HG03565 (cell line): Measurements from ENCODE around the gene EDEM1.

Experiments
- ATAC-seq: cut with Tn5 transposase; IDR thresholded peaks from one replicate; pipeline ENCODE4 v1.9.1; 2021; ENCODE audit warnings: mild to moderate bottlenecking, moderate library complexity; ENCODE audit not compliant: unreplicated experiment

The EDEM1 gene

GRCh38 chr3:5197470-5198312 lies 10.2 kb downstream of the EDEM1 start:
- peak; percentile 66 for ATAC-seq

GRCh38 chr3:5198313-5198677 lies 10.8 kb downstream of the EDEM1 start:
- no peak for ATAC-seq

- ATAC-seq, result peak; percentile 35
Measured at GRCh38 chr3:5198986-5199731, 11.7 kb downstream of the EDEM1 start.

- ATAC-seq, result no peak
Measured at GRCh38 chr3:5201536-5201935, 14.0 kb downstream of the EDEM1 start.

GRCh38 chr3:5202222-5202621 lies 14.7 kb downstream of the EDEM1 start:
- no peak for ATAC-seq

- ATAC-seq, result peak; percentile 98
Measured at GRCh38 chr3:5205165-5205941, 17.8 kb downstream of the EDEM1 start.

GRCh38 chr3:5210926-5211325 lies 23.4 kb downstream of the EDEM1 start:
- ATAC-seq, result no peak

GRCh38 chr3:5212628-5213573 lies 25.4 kb downstream of the EDEM1 start:
- no peak for ATAC-seq

GRCh38 chr3:5213574-5213966 lies 26.1 kb downstream of the EDEM1 start:
- no peak for ATAC-seq

GRCh38 chr3:5214352-5214751 lies 26.8 kb downstream of the EDEM1 start:
- no peak for ATAC-seq

GRCh38 chr3:5217824-5218595 lies 30.5 kb downstream of the EDEM1 start:
- no peak for ATAC-seq

- no peak for ATAC-seq
Measured at GRCh38 chr3:5218815-5219214, 31.3 kb downstream of the EDEM1 start.

GRCh38 chr3:5219216-5219615 lies 31.7 kb downstream of the EDEM1 start:
- ATAC-seq, result no peak

- no peak for ATAC-seq
Measured at GRCh38 chr3:5220193-5220592, 32.7 kb downstream of the EDEM1 start.

- no peak for ATAC-seq
Measured at GRCh38 chr3:5220667-5221431, 33.3 kb downstream of the EDEM1 start.

- no peak for ATAC-seq
Measured at GRCh38 chr3:5221701-5222100, 34.2 kb downstream of the EDEM1 start.

GRCh38 chr3:5222283-5223005 lies 34.9 kb downstream of the EDEM1 start:
- no peak for ATAC-seq

- ATAC-seq, result no peak
Measured at GRCh38 chr3:5226783-5227182, 39.3 kb downstream of the EDEM1 start.
